Measurements from ENCODE around the gene NR2F1-AS1.

DNA sequence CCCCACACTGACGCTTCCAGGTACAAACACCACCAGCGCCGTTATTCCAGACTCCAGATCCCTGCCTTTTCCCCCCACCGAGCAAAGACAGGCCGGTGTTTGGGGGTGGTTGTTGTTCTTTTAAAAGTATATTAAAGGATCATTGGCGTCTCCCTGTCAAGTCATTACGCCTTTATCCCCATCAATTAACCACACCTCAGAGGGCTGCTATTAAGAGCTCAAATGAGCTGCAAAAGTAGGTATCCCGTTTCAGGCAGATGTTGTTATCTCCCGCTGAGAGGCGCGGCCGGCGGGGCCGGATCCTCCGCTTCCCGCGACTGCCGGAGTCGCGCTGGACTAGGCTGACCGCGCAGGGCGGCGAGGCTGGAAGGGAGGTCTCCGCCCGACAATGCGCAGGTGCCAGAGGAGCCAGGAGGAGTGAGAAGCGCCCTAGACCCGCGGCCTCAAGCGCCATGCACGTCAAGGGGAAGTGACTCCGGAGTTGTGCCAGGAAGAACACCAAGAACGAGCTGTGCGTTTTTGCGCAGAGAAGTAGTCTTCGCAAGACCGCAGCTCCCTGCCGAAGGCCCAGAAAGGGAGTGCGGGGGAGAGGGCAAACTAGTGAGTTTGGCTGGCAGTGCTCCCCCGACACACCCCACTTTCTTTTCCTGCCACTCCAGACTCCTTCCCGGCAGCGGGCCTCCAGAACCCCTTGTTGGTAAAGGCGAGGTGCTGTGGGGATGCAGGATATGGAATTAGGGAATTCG lies 8.2 kb downstream of the NR2F1-AS1 start:
- TF ChIP-seq, protein P1, sequence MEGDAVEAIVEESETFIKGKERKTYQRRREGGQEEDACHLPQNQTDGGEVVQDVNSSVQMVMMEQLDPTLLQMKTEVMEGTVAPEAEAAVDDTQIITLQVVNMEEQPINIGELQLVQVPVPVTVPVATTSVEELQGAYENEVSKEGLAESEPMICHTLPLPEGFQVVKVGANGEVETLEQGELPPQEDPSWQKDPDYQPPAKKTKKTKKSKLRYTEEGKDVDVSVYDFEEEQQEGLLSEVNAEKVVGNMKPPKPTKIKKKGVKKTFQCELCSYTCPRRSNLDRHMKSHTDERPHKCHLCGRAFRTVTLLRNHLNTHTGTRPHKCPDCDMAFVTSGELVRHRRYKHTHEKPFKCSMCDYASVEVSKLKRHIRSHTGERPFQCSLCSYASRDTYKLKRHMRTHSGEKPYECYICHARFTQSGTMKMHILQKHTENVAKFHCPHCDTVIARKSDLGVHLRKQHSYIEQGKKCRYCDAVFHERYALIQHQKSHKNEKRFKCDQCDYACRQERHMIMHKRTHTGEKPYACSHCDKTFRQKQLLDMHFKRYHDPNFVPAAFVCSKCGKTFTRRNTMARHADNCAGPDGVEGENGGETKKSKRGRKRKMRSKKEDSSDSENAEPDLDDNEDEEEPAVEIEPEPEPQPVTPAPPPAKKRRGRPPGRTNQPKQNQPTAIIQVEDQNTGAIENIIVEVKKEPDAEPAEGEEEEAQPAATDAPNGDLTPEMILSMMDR (IDR thresholded peaks at IDR 0.05): no peak
- no peak for TF ChIP-seq POLR2A (IDR thresholded peaks at IDR 0.05)
